HG03565 (cell line): Measurements from ENCODE around the gene DNAJC27.

Experiments
- ATAC-seq: cut with Tn5 transposase; IDR thresholded peaks from one replicate; pipeline ENCODE4 v1.9.1; 2021; ENCODE audit warnings: mild to moderate bottlenecking, moderate library complexity; ENCODE audit not compliant: unreplicated experiment

DNAJC27 gene

DNA sequence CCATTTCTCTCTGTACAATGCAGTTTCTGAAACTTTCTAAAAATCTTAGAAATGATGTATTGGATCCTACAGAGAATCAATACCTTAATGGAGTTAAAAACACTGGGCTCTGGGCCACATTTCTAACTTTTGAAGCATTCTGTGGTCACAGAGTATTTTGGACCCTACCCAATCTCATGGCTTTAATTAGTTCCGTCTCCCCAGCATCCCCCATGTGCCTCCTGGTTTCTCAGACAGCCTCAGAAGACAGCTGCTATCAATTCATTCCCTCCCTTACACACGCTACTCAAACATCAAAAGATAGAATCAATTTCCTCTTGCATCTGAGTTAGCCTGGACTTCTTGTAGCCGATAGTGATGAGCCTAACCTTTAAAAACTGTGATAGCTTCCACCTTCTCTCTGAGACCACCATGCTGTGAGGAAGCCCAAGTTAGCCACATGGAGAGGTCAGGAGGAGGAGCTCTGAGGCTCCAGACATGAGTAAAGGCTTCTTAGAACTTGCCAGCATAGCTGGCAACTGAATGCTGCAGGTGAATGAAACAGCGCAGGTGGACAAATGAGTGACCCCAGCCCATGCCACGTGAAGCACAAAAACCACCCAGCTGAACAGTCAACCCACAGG is 62.1 kb downstream of the DNAJC27 start:
- ATAC-seq, result no peak

DNA sequence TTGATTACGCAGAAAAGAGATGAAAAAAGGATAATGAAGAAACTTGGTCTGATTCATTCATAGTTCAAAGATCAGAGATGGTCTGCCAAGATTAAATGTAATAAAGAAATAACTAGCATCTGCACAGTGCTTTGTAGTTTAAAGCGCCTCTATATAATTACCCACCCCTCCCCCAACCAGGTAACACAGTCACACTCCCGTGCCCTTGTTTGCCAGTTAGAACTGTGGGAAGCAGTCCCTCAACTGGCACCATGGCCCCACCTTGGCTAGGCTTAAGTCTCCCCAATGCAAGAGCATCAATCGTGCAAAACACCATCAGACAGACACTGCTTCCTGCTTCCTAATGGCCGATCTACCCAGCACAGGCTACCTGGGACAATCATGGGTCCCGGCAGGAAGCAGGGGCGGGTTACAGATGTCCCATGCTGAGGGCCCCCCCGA is 63.3 kb downstream of the DNAJC27 start:
- ATAC-seq, result no peak

DNA sequence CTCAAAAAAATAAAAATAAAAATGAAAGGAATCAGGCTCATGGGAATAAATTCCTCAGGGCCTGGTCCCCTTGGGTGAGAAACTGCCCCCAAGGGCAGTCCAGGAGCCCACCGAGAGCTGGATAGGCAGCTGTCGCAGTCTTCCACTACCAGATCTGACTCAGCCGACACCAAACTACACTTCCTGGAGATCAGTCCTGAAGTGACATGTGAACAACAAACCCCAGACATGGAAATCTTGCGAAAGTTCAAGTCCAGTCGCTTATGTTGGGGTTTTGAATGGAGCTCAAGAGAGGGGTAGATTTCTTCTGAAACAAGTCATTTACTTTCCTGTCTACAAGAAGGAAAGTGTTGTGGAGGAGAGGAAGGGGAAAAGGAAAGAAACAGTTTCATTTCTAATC is 64.6 kb downstream of the DNAJC27 start:
- no peak for ATAC-seq

DNA sequence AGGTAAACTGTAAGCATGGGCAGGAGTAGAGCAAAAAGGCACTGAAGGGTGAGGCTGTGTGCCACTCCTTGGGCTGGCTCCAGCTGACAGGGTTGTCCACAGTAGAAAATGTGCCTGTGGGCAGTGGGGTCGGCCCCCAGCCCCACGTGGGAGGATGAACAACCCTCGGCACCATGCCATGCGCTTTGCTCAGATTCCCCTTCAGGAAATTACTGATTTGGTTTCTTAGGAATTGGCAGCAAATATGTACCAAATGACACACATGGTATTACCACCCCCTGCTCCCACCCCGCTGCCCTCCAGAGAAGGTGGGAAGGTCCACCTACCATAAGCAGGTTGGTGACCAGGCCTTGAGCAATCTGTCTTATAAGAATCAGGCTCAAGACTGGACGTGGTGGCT is 65.3 kb downstream of the DNAJC27 start:
- no peak for ATAC-seq

DNA sequence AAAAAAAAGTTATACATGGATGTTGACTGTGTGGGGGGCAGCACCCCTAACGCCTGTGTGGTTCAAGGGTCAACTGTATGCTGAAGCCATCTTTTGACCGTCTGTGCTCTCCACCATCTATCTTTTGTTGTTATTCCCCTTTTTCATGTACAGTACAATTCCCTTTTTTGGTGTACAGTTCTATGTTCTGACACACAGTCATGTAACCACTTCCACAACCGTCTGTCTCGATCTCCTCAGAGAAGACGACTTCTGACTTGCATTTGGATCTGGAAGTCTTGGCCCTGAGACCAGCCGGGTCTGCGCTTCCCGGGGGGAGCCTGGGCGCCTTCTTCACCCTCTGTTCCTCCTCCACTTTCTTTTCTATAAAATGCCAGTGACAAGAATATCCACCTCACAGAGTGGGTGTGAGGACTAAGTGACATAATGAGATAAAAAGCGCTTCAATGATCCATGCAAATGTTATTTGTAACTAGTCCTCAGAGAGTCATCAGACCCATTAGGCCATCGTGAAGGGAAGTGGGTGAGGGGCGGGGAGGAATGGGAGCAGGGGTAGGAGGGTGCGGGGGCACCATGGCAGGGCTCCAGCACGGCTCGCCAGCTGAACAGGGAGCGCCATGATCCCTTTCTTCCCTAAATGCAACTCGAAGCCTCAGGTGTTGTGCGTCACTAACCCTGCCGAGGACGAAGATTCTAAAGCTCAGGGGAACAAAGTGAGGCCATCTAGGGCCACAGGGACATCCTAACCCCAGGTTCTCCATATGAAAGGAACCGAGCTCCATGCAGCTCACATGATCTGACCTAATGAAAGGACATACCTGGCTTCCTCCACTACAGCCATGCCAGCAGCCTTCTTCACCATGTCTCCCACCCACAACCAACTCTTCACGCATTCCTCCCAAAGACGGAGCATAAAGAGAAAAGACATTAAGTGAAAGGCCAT is 68.3 kb downstream of the DNAJC27 start:
- no peak for ATAC-seq

DNA sequence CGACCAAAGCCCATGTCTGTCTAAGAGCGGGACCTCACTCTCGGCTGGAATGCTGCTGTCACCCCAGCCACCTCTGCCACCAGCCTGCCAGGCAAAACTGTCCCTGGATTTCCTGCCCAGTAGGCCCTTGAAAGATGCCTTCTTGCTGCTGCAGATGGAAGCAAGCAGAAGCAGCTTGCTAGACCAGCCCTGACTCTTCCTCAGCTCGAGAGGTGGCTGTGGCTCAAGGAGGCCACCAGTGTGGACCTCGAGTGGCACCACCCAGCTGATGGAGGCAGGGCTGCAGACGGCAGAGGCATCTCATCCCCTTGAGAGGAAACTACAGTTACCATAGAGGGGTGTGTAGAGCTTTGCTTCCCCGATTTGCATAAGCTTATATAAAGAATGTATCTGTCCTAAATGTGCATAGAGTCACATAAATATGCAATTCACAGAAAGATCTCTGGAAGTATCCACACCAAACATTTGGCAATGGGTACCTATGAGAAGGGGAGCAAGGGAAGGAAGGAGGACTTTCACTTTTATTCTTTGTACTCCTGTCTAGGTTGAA is 72.3 kb downstream of the DNAJC27 start:
- ATAC-seq, result no peak

DNA sequence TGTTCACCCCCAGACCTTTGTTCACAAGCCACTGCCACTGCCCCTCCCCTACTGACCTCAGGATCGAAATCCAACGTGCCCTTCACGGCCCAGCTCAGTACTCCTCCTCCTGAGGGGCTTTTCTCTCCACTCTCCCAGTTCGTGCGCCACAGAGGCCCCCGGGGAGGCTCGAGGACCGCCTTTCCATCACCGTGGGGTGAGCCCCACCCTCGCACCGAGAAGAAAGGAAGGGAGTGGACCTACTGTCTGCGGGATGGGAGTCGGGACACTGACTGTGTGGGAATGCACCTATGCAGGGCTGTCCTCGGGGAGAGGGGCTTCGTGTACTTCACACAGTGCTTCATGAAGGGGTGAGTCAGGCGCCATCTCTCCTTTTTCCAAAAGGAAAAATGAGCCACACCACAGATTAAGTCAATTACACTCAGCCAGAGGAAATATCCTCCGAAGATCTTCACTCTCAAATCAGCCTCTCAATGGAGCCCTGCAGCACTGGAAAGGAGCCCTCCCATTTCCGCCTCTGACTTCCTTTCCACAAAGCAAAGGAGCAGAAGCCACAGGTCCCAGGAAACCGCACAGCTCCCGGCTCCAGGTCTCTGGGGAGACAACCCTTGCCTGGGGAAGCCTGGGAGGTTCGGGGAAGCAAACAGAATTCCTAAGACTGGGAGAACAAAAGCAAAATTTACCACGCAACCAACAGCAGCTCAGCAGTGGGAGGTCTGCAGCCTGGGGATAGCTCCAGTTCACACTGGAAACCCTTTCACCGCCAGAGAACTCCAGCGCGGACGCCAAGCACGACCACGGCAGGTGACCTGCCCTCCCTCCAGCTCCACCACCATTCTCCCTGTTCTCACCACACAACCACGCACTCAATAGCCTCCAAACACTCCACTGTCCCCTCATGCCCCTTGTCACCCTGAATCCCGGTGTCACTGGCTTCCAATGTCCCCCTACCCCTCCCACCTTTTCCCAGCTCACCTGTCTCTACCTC is 73.3 kb downstream of the DNAJC27 start:
- no peak for ATAC-seq

DNA sequence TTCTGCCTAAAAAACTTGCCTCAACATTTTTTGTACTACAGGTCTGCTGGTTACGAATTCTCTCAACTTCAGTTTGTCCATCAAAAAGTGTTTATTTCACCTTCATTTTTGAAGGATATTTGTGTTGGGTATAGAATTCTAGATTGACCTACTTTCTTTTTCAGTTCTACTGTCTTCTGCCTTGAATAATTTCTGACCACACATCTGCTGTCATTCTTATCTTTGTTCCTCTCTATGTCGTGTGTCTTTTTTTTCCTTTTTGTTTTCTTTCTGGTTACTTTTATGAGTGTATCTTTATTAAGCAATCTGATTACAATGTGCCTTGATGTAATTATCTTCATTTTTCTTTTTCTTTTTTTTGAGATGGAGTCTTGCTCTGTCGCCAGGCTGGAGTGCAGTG is 77.0 kb downstream of the DNAJC27 start:
- ATAC-seq, result no peak

DNA sequence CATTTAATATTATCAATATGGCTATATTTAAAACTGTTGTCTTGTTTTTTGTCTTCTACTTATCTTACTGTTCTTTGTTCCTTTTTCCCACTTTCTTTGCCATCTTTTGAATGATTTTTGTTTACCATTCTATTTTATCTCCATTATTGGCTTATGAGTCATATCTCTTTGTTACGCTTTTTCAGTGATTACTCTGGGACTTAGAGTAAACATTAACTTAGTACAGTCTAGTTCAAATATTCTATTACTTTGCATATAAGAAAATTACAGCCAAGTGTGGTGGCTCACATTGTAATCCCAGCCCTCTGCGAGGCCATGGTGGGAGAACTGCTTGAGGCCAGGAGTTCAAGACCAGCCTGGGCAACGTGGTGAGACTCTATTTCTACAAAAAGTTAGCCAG is 77.8 kb downstream of the DNAJC27 start:
- no peak for ATAC-seq
